Breast epithelium (tissue), 4 donors: Measurements from ENCODE around the gene MMP11. TPM values are rescaled to one million over a fixed set of nuclear protein-coding genes. Genes with fewer than 3 reads are reported as not detected.

ENCODE experiments used
- DNase-seq, 2 donors: peaks; one replicate each; pipeline ENCODE4 v3.0.0-alpha.2; 2019; ENCODE audit warnings: low spot score in 2 of 2
- H3K27ac ChIP-seq, 2 donors: fragments of 200-600 bp; sonication (generic) in 1 of 2; one replicate each; pipeline ENCODE4 v1.5.1; 2016 to 2019; ENCODE audit warnings: mild to moderate bottlenecking in 1 of 2
- H3K27me3 ChIP-seq, 2 donors: fragments of 200-600 bp; sonication (generic) in 1 of 2; one replicate each; pipeline versions ENCODE4 v1.5.1 to v1.6.0; 2017 to 2019; ENCODE audit warnings: control low read depth in 1 of 2, mild to moderate bottlenecking in 1 of 2
- H3K36me3 ChIP-seq: fragments of 200-600 bp; one replicate; pipeline ENCODE4 v1.5.1; 2019
- H3K4me1 ChIP-seq, 2 donors: fragments of 200-600 bp; sonication (generic); one replicate each; pipeline ENCODE4 v1.5.1; 2016 to 2019; ENCODE audit warnings: control low read depth in 1 of 2
- H3K4me3 ChIP-seq, 3 donors: fragments of 200-600 bp; sonication (generic); 1 replicate in 2 of 3; 2 replicates in 1 of 3; pipeline ENCODE4 v1.5.1; 2016 to 2019; ENCODE audit warnings: mild to moderate bottlenecking in 3 of 3, moderate library complexity in 2 of 3
- H3K9me3 ChIP-seq, 2 donors: fragments of 200-600 bp; sonication (generic) in 1 of 2; one replicate each; pipeline ENCODE4 v1.5.1; 2016 to 2019; ENCODE audit warnings: control low read depth in 1 of 2
- POLR2A ChIP-seq: fragments of 450-650 bp; IDR thresholded peaks from one replicate; pipeline ENCODE4 v1.6.1; 2016; ENCODE audit warnings: antibody characterized with exemption, mild to moderate bottlenecking, moderate library complexity
- POLR2AphosphoS5 ChIP-seq, 3 donors: sonication (generic); formaldehyde crosslinking; IDR thresholded peaks; one replicate each; pipeline ENCODE4 v1.6.1; 2017; ENCODE audit warnings: antibody characterized with exemption in 3 of 3
- intact Hi-C: fragments of 100-400 bp; cut with DNase I; formaldehyde crosslinking; loops from one replicate; pipeline ENCODE4 v1.15.1; 2023; ENCODE audit warnings: low total_unique reads
- total RNA-seq, 3 donors: library from RNA; depleted of rRNA; stranded (reverse); fragments of >200 nt; gene quantifications; one replicate each; pipeline ENCODE4 v1.1.0, GENCODE V29; 2016
- TF ChIP-seq, protein P1 (sequence below), 3 donors: fragments of 450-650 bp; IDR thresholded peaks; one replicate each; pipeline ENCODE4 v1.5.1; 2016 to 2017; ENCODE audit warnings: antibody characterized with exemption in 3 of 3, mild to moderate bottlenecking in 3 of 3, moderate library complexity in 3 of 3

The MMP11 gene
- total RNA-seq, 3 donors from 2014 or later: 1.9 to 6.2 (median 4.8) TPM

DNA sequence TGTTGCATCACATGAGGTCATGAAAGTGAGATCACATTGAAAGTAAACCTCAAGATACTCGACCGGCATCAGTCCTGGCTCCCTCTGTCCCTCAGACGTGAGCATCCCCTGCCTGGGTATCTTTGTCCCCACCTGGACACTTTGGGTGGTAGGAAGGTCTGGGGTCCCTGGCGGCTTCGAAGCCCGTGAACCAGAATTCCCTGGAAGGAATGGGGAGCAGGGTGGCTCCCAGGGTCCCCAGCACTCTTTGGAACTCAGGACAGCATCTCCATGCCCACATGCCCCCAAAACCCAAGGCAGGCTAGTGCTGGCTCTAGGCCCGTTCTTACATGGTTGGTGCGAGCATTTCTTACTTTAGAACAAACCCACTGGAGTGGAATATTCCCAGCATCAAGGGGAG is 58.6 kb downstream of the MMP11 start:
- no peaks in the 10 kb centered on the region for H3K9me3 ChIP-seq
- H3K4me1 ChIP-seq: no peaks in the 10 kb centered on the region
- no peak for DNase-seq
- H3K27me3 ChIP-seq: no peaks in the 10 kb centered on the region
- no peak overlapping the region for H3K27ac ChIP-seq
- no peak overlapping the region for H3K4me3 ChIP-seq
- no peaks in the 10 kb centered on the region for H3K36me3 ChIP-seq
- no peak for TF ChIP-seq POLR2A
- TF ChIP-seq, protein P1, sequence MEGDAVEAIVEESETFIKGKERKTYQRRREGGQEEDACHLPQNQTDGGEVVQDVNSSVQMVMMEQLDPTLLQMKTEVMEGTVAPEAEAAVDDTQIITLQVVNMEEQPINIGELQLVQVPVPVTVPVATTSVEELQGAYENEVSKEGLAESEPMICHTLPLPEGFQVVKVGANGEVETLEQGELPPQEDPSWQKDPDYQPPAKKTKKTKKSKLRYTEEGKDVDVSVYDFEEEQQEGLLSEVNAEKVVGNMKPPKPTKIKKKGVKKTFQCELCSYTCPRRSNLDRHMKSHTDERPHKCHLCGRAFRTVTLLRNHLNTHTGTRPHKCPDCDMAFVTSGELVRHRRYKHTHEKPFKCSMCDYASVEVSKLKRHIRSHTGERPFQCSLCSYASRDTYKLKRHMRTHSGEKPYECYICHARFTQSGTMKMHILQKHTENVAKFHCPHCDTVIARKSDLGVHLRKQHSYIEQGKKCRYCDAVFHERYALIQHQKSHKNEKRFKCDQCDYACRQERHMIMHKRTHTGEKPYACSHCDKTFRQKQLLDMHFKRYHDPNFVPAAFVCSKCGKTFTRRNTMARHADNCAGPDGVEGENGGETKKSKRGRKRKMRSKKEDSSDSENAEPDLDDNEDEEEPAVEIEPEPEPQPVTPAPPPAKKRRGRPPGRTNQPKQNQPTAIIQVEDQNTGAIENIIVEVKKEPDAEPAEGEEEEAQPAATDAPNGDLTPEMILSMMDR (IDR thresholded peaks at IDR 0.05): no peak
- no peak for TF ChIP-seq POLR2AphosphoS5 (IDR thresholded peaks at IDR 0.05)
- intact Hi-C loops: loop anchor here (10.0 kb wide), 1 partner anchor 56 kb away; the partner anchor contains the start of gene MMP11

DNA sequence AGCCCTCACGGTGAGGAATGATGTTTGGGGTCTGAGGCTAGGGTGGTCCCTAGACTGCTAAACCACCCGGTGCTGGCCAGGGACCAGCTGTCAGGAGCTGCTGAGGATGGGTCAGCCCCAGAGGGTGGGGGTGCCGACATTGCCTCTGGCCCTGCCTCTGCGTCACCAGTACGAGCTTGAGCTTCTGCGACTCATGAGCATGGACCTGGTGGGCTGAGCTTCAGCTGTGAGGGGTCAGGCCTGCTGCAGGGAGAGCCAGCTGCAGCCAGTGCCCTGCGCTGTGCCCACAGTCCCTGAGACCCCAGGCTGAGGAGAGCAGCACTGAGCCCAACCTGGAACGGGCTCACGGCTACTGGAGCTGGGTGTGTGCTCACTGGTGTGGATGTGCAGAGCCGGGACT is 59.1 kb downstream of the MMP11 start:
- Histone ChIP-seq H3K36me3 (no peaks in the 10 kb centered on the region), H3K4me1 (no peaks in the 10 kb centered on the region), H3K4me3 (no peak overlapping the region), H3K9me3 (no peaks in the 10 kb centered on the region), H3K27me3 (no peaks in the 10 kb centered on the region), H3K27ac (no peak overlapping the region)
- no peak for DNase-seq
- intact Hi-C loops: loop anchor here (10.0 kb wide), 1 partner anchor 57 kb away; the partner anchor contains the start of gene MMP11
- TF ChIP-seq POLR2AphosphoS5 (IDR thresholded peaks at IDR 0.05): no peak
- TF ChIP-seq POLR2A: no peak
- TF ChIP-seq, protein P1 (IDR thresholded peaks at IDR 0.05): no peak

GRCh38 chr22:23832226-23833016 is 59.8 kb downstream of the MMP11 start:
- no peak overlapping the region for H3K4me3 ChIP-seq
- H3K27ac ChIP-seq: no peak overlapping the region
- H3K27me3 ChIP-seq: no peaks in the 10 kb centered on the region
- intact Hi-C loops: loop anchor here (10.0 kb wide), 1 partner anchor 58 kb away; the partner anchor contains the start of gene MMP11
- H3K4me1 ChIP-seq: no peaks in the 10 kb centered on the region
- TF ChIP-seq POLR2AphosphoS5 (IDR thresholded peaks at IDR 0.05): no peak
- no peak for TF ChIP-seq POLR2A
- TF ChIP-seq, protein P1 (IDR thresholded peaks at IDR 0.05): no peak
- DNase-seq: no peak
- H3K9me3 ChIP-seq: no peaks in the 10 kb centered on the region
- no peaks in the 10 kb centered on the region for H3K36me3 ChIP-seq

DNA sequence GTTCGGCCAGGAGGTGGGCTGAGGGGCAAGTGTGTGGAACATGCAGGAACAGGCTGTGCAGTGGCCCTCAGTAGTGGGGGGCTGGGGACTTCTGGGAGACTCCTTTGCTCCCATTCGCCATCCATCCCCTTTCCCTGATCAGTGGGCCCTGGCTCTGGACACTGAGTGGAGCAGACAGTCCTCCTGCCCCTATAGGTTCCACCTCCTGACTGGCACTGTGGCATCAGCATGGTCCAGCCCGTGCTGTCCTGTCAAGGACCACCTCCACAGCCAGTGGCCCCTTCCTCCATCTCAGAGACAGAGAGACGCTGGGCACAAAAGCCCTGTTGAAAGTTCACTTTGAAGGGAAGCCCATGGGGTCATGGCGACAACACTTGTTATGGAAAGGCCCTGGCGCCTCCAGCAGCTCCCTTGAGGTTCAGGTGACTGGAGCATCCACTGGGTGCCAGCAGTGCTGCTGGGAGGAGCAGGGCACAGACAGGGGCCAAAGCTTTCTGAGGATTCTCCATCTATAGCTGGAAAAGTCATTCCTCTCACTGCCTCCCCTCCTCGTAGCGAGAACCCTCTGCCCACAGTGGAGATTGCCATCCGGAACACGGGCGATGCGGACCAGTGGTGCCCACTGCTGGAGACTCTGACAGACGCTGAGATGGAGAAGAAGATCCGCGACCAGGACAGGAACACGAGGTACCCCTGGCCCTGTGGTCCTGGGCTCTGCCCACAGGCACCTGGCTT is 60.5 kb downstream of the MMP11 start:
- TF ChIP-seq POLR2AphosphoS5 (IDR thresholded peaks at IDR 0.05): no peak
- H3K9me3 ChIP-seq: no peaks in the 10 kb centered on the region
- intact Hi-C loops: loop anchor here (10.0 kb wide), 1 partner anchor 58 kb away; the partner anchor contains the start of gene MMP11
- H3K36me3 ChIP-seq: no peaks in the 10 kb centered on the region
- no peaks in the 10 kb centered on the region for H3K4me1 ChIP-seq
- no peak overlapping the region for H3K27ac ChIP-seq
- no peak for DNase-seq
- no peaks in the 10 kb centered on the region for H3K27me3 ChIP-seq
- no peak overlapping the region for H3K4me3 ChIP-seq

Other genes starting within 250 kb of the MMP11 start
- not detected for gene IGLL1, start 192.6 kb upstream of the MMP11 start, total RNA-seq
- gene DRICH1, start 140.5 kb upstream of the MMP11 start, total RNA-seq: 1 to 10 TPM in 2 of 3 donors, not detected in 1; 1.0 to 1.3 TPM
- 1 to 10 TPM in 1 of 3 donors, not detected in 2; 2.0 TPM for gene RGL4, start 81.8 kb upstream of the MMP11 start, total RNA-seq
- gene ZNF70, start 21.7 kb upstream of the MMP11 start, total RNA-seq: 1 to 10 TPM; 3.2 to 4.6 (median 4.1) TPM
- not detected for gene VPREB3, start 18.4 kb upstream of the MMP11 start, total RNA-seq
- gene C22orf15, start 9.9 kb upstream of the MMP11 start, total RNA-seq: not detected
- 10 to 100 TPM in 2 of 3 donors, 1 to 10 TPM in 1; 5.6 to 22.8 (median 21.4) TPM for gene CHCHD10, start 4.9 kb upstream of the MMP11 start, total RNA-seq
- gene SMARCB1, start 14.1 kb downstream of the MMP11 start, total RNA-seq: 10 to 100 TPM; 34.6 to 60.2 (median 50.1) TPM
- gene DERL3, start 66.2 kb downstream of the MMP11 start, total RNA-seq: 1 to 10 TPM in 2 of 3 donors, under 1 TPM in 1; 0.48 to 6.6 (median 2.8) TPM
- 10 to 100 TPM; 10.2 to 17.0 (median 13.1) TPM for gene SLC2A11, start 85.0 kb downstream of the MMP11 start, total RNA-seq
- gene MIF, start 121.5 kb downstream of the MMP11 start, total RNA-seq: 100 to 1,000 TPM; 191 to 466 (median 261) TPM
- gene GSTT2B, start 188.3 kb downstream of the MMP11 start, total RNA-seq: 10 to 100 TPM in 1 of 3 donors, 1 to 10 TPM in 2; 4.3 to 16.1 (median 4.3) TPM
- 1 to 10 TPM in 2 of 3 donors, not detected in 1; 1.0 to 1.3 TPM for gene DDTL, start 194.0 kb downstream of the MMP11 start, total RNA-seq
- 100 to 1,000 TPM; 122 to 146 (median 136) TPM for gene DDT, start 201.6 kb downstream of the MMP11 start, total RNA-seq
- not detected for gene GSTT2, start 207.3 kb downstream of the MMP11 start, total RNA-seq
- not detected for gene GSTT4, start 232.6 kb downstream of the MMP11 start, total RNA-seq
- 10 to 100 TPM; 24.3 to 56.7 (median 50.8) TPM for gene CABIN1, start 238.5 kb downstream of the MMP11 start, total RNA-seq